K562 (cell line): ENCODE measurements around the gene PHF21A. TPM values are rescaled to one million over a fixed set of nuclear protein-coding genes. Genes with fewer than 3 reads are reported as not detected.

ENCODE experiments used
- ATAC-seq: fragments of 200-7000 bp; cut with Tn5 transposase; 3 replicates; pipeline ENCODE4 v1.9.1; 2020; ENCODE audit warnings: moderate library complexity
- BruUV-seq: library from RNA; stranded (reverse); fragments of 400-500 nt; replicated peaks from 2 replicates; lab custom pipeline; 2021; lab: Mats Ljungman, UMichigan
- CTCF ChIA-PET: fragments of 300-600 bp; formaldehyde crosslinking; extraction: SDS; loops from one replicate; lab custom pipeline; 2021; ENCODE audit warnings: low intra/inter-chr PET ratio; lab: Yijun Ruan, JAX
- POLR2A ChIA-PET: fragments of 300-600, 350-650 bp; sonication (Branson Sonifier 250); formaldehyde crosslinking; extraction: SDS; loops from one replicate; lab custom pipeline; 2021; ENCODE audit warnings: antibody characterized with exemption, inconsistent platforms; lab: Yijun Ruan, JAX
- DNase-seq, 4 experiments: peaks; one replicate each; pipeline versions ENCODE4 v3.0.0 to v3.0.0-alpha.2; 2011 to 2018; ENCODE audit warnings: low spot score in 3 of 4, mixed read lengths in 3 of 4; ENCODE audit errors: extremely low read depth in 1 of 4
- FAIRE-seq: peaks from 2 replicates; lab custom pipeline; 2011; peaks lifted over from hg19 to GRCh38; lab: Jason Lieb, UNC
- H2AFZ ChIP-seq: 2 replicates; pipeline ENCODE4 v1.6.0; 2011; ENCODE audit warnings: low read depth, low read length, control low read depth, inconsistent platforms
- H3K27ac ChIP-seq: fragments of 200-600 bp; 3 replicates; pipeline ENCODE4 v1.8.0; 2011; ENCODE audit warnings: low read depth, mild to moderate bottlenecking, control low read depth, inconsistent platforms, low read length, moderate library complexity, mixed read lengths; ENCODE audit errors: extremely low read depth
- H3K27me3 ChIP-seq, 2 experiments: fragments of 300-600 bp in 1 of 2; 2 replicates in 1 of 2; 3 replicates in 1 of 2; pipeline versions ENCODE4 v1.6.0 to v1.8.0; 2011; ENCODE audit warnings: inconsistent platforms in 2 of 2, low read length in 2 of 2, mild to moderate bottlenecking in 1 of 2, mixed read lengths in 1 of 2, moderate library complexity in 1 of 2; ENCODE audit not compliant: control insufficient read depth in 2 of 2, insufficient read depth in 2 of 2
- H3K36me3 ChIP-seq: fragments of 300-600 bp; 3 replicates; pipeline ENCODE4 v1.8.0; 2011; ENCODE audit warnings: mild to moderate bottlenecking, low read length, inconsistent platforms; ENCODE audit not compliant: control insufficient read depth, insufficient read depth
- H3K4me1 ChIP-seq, 2 experiments: fragments of 200-600 bp in 1 of 2; replicated peaks in 1 of 2; 2 replicates in 1 of 2; 3 replicates in 1 of 2; pipeline versions ENCODE4 v1.5.1 to v1.8.0; 2011; ENCODE audit warnings: inconsistent platforms in 2 of 2, low read length in 2 of 2, mild to moderate bottlenecking in 1 of 2, mixed read lengths in 1 of 2, moderate library complexity in 1 of 2; ENCODE audit not compliant: control insufficient read depth in 2 of 2, insufficient read depth in 2 of 2
- H3K4me2 ChIP-seq: 2 replicates; pipeline ENCODE4 v1.6.1; 2011; ENCODE audit warnings: low read length, control low read depth, inconsistent platforms, mixed read lengths; ENCODE audit not compliant: insufficient read depth
- H3K4me3 ChIP-seq: fragments of 200-600 bp; sonication (generic), shearing (Covaris generic); 2 replicates; pipeline ENCODE4 v1.5.1; 2016; ENCODE audit warnings: control low read depth, inconsistent platforms
- H3K79me2 ChIP-seq: fragments of 200-600 bp; 3 replicates; pipeline ENCODE4 v1.8.0; 2011; ENCODE audit warnings: low read length, inconsistent platforms; ENCODE audit not compliant: control insufficient read depth, insufficient read depth
- H3K9ac ChIP-seq, 2 experiments: 2 replicates each; pipeline versions ENCODE4 v1.6.0 to v1.6.1; 2011; ENCODE audit warnings: low read depth in 2 of 2, low read length in 2 of 2, control low read depth in 1 of 2, inconsistent platforms in 1 of 2, mild to moderate bottlenecking in 1 of 2, mixed read lengths in 1 of 2; ENCODE audit not compliant: insufficient read depth in 1 of 2
- H3K9me1 ChIP-seq: one replicate; pipeline ENCODE4 v1.6.0; 2011; ENCODE audit warnings: inconsistent platforms, mild to moderate bottlenecking, low read length, moderate library complexity; ENCODE audit not compliant: control insufficient read depth, insufficient read depth
- H3K9me3 ChIP-seq: replicated peaks from 2 replicates; pipeline ENCODE4 v1.5.1; 2011; ENCODE audit warnings: low read depth, low read length, inconsistent platforms; ENCODE audit not compliant: control insufficient read depth, insufficient read depth
- H4K20me1 ChIP-seq: replicated peaks from 2 replicates; pipeline ENCODE4 v1.6.1; 2011; ENCODE audit warnings: low read length, inconsistent platforms, mixed read lengths; ENCODE audit not compliant: control insufficient read depth, insufficient read depth
- ARHGAP35 ChIP-seq: fragments of 450-650 bp; IDR thresholded peaks from 2 replicates; pipeline ENCODE4 v1.6.1; 2018; ENCODE audit not compliant: partially characterized antibody
- ARID1B ChIP-seq: fragments of 450-650 bp; IDR thresholded peaks from 2 replicates; pipeline ENCODE4 v1.6.1; 2016; ENCODE audit warnings: antibody characterized with exemption, mild to moderate bottlenecking, inconsistent platforms
- CBFA2T3 ChIP-seq: fragments of 450-650 bp; IDR thresholded peaks from 2 replicates; pipeline ENCODE4 v1.6.1; 2017
- HLTF ChIP-seq: fragments of 450-650 bp; IDR thresholded peaks from 2 replicates; pipeline ENCODE4 v1.6.1; 2016
- MAFF ChIP-seq: IDR thresholded peaks from 2 replicates; pipeline ENCODE4 v1.6.1; 2012; ENCODE audit warnings: low read length, improper control_type of control experiment
- MED1 ChIP-seq: sonication (generic); formaldehyde crosslinking; IDR thresholded peaks from 2 replicates; pipeline ENCODE4 v1.8.1; 2023; ENCODE audit warnings: missing genetic modification reagents, borderline replicate concordance
- MEIS2 ChIP-seq: fragments of 450-650 bp; IDR thresholded peaks from 2 replicates; pipeline ENCODE4 v1.6.1; 2014; ENCODE audit warnings: mild to moderate bottlenecking; ENCODE audit not compliant: partially characterized antibody
- NFIC ChIP-seq: fragments of 450-650 bp; IDR thresholded peaks from 2 replicates; pipeline ENCODE4 v1.6.1; 2017; ENCODE audit warnings: mild to moderate bottlenecking, inconsistent platforms
- NR2C1 ChIP-seq, 2 experiments: fragments of 450-650 bp; IDR thresholded peaks; 2 replicates each; pipeline ENCODE4 v1.6.1; 2017; ENCODE audit warnings: mild to moderate bottlenecking in 2 of 2, antibody characterized with exemption in 1 of 2, inconsistent platforms in 1 of 2, missing compliant biosample characterization in 1 of 2, missing genetic modification characterization in 1 of 2
- POLR3A ChIP-seq: IDR thresholded peaks from 2 replicates; pipeline ENCODE4 v1.6.1; 2011; ENCODE audit warnings: borderline replicate concordance, mild to moderate bottlenecking, moderate library complexity; ENCODE audit not compliant: insufficient read length, insufficient read depth; ENCODE audit errors: extremely low read depth
- PPARD ChIP-seq: fragments of 250-450 bp; sonication (Bioruptor Pico); IDR thresholded peaks from 2 replicates; pipeline ENCODE4 v1.8.0; 2022; ENCODE audit warnings: inconsistent platforms, mild to moderate bottlenecking, moderate library complexity
- RNF2 ChIP-seq: sonication (generic); IDR thresholded peaks from 2 replicates; pipeline ENCODE4 v1.6.1; 2016
- SRF ChIP-seq, 2 experiments: fragments of 250-450, 450-650 bp in 1 of 2; sonication (Bioruptor Pico) in 1 of 2; sonication (generic) in 1 of 2; formaldehyde crosslinking; IDR thresholded peaks; 2 replicates each; pipeline versions ENCODE4 v1.5.0 to v1.5.1; 2020 to 2022; ENCODE audit warnings: mild to moderate bottlenecking in 1 of 2, missing genetic modification reagents in 1 of 2
- TAL1 ChIP-seq: fragments of 450-650 bp; IDR thresholded peaks from 2 replicates; pipeline ENCODE4 v1.6.1; 2016; ENCODE audit warnings: mild to moderate bottlenecking
- TCF3 ChIP-seq: sonication (generic); formaldehyde crosslinking; IDR thresholded peaks from 2 replicates; pipeline ENCODE4 v1.4.0; 2020; ENCODE audit warnings: mild to moderate bottlenecking, missing genetic modification reagents
- TCFL5 ChIP-seq: fragments of 250-450 bp; sonication (Bioruptor Pico); conservative IDR thresholded peaks from 2 replicates; pipeline ENCODE4 v1.6.1; 2021; ENCODE audit warnings: mild to moderate bottlenecking, moderate library complexity, matching md5 sums
- ZNF133 ChIP-seq: fragments of 250-450 bp; sonication (Bioruptor Pico); IDR thresholded peaks from 2 replicates; pipeline ENCODE4 v1.4.0; 2020; ENCODE audit warnings: mild to moderate bottlenecking
- ZNF707 ChIP-seq: fragments of 250-450 bp; sonication (Bioruptor Pico); conservative IDR thresholded peaks from 2 replicates; pipeline ENCODE4 v1.8.0; 2022; ENCODE audit warnings: inconsistent platforms, mild to moderate bottlenecking, moderate library complexity
- WGBS: fragments of 100-300 bp; shearing (Covaris generic); methylation state at CpG from one replicate; pipeline ENCODE4 v1.1.6; 2016; ENCODE audit warnings: low coverage, mixed read lengths; ENCODE audit not compliant: insufficient coverage; ENCODE audit errors: missing lambda C conversion rate; 5-methylcytosine and 5-hydroxymethylcytosine counted together
- in situ Hi-C: fragments of 300-500 bp; cut with MboI; formaldehyde crosslinking; loops from 4 replicates; pipeline ENCODE4 v1.15.0; 2018; ENCODE audit warnings: inconsistent platforms, mixed read lengths
- intact Hi-C: fragments of 100-400 bp; cut with micrococcal nuclease; formaldehyde crosslinking; loops from 2 replicates; pipeline ENCODE4 v1.14.2; 2022
- polyA plus RNA-seq, 8 experiments: library from polyadenylated mRNA; depleted of rRNA in 4 of 8; stranded (reverse) in 5 of 8; unstranded in 3 of 8; fragments of >200 nt; fragmentation: Nextera tagmentation in 2 of 8; fragmentation: Illumina TruSeq in 1 of 8; extraction: Ambion mirVana in 2 of 8; extraction: Trizol in 1 of 8; gene quantifications; 2 replicates each; pipeline versions ENCODE4 v1.2.1 to v1.2.3, GENCODE V29; 2011 to 2014; ENCODE audit warnings: inconsistent platforms in 1 of 8, missing spikeins in 1 of 8
- total RNA-seq, 7 experiments: library from RNA; depleted of rRNA in 6 of 7; stranded (reverse); fragments of >200 nt in 6 of 7; fragmentation: Illumina TruSeq in 2 of 7; extraction: Trizol in 2 of 7; gene quantifications; 2 replicates each; pipeline versions ENCODE4 v1.2.1 to v1.2.3, GENCODE V29; 2011 to 2021; ENCODE audit warnings: low replicate concordance in 1 of 7
- TF ChIP-seq, protein P1 (sequence below): sonication (generic); formaldehyde crosslinking; IDR thresholded peaks from 2 replicates; pipeline ENCODE4 v1.9.0; 2022; ENCODE audit warnings: mild to moderate bottlenecking, missing genetic modification reagents

PHF21A gene
- total and polyA plus RNA-seq, 9 of the 15 experiments (the other 6 are each of a cell fraction or from before 2014, with no cell fraction given) = 1.5 to 32.4 (median 10.7) TPM

DNA sequence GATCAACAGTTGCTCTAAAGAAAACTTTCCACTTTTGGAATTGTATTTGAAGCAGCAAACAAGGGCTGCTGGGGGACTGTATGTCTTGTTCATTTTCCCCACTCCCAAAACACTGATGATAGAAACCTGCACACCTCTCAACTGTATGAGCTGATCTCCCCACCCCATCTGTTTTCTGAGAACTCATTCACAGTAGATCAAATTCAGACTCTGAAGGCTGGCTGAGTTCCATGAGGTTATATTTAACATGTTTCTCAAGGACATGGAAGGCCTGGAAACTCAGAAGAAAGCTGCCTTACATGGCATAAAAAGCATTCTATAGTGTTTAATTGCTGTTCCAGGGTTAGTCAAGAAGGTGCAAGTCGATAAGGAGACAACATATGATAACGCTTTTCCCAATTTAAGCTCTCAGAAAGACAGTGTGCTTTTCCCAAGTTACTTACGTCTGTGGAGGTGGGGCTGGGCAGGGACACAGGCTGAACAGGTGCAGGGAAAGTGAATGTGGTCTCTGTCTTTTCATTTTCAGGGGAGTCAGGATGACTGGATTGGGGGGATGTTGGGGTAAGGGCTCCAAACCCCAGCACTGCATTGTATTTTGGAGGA lies 175.8 kb downstream of the PHF21A start:
- Histone ChIP-seq H3K9me1 (no peaks in the 10 kb centered on the region), H3K36me3 (peaks cover 29% of the 10 kb centered on the region; the same call in 2 of the 3 replicates), H3K79me2 (no peaks in the 10 kb centered on the region), H3K27ac (peak overlapping the region; percentile 8; the same call in 2 of the 3 replicates), H3K9me3 (no peaks in the 10 kb centered on the region), H2AFZ (no peak overlapping the region), H3K4me1 (peaks cover 0 to 8% of the 10 kb centered on the region in 2 experiments; a peak in 3 of 5 replicates), H4K20me1 (no peaks in the 10 kb centered on the region), H3K27me3 (no peaks in the 10 kb centered on the region), H3K4me3 (no peak overlapping the region), H3K4me2 (peak overlapping the region; percentile 2; the same call in 1 of the 2 replicates), H3K9ac (no peak overlapping the region)
- TF ChIP-seq ARID1B = peak; percentile 55
- no peak for TF ChIP-seq MAFF
- TF ChIP-seq NFIC = peak; percentile 31
- TF ChIP-seq MED1 = no peak
- peak in 1 of 2 experiments; percentile 41; a peak in 1 of 4 replicates for TF ChIP-seq SRF (CRISPR knock-in tag; IDR thresholded peaks at IDR 0.05)
- TF ChIP-seq ARHGAP35 = no peak
- TF ChIP-seq NR2C1 (IDR thresholded peaks at IDR 0.05) = no peak
- TF ChIP-seq NR2C1 (tag; IDR thresholded peaks at IDR 0.05) = no peak
- TF ChIP-seq TCFL5 (CRISPR knock-in tag) = no peak
- TF ChIP-seq ZNF133 (CRISPR knock-in tag) = no peak
- TF ChIP-seq HLTF = no peak
- TF ChIP-seq, protein P1, sequence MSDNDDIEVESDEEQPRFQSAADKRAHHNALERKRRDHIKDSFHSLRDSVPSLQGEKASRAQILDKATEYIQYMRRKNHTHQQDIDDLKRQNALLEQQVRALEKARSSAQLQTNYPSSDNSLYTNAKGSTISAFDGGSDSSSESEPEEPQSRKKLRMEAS = no peak
- TF ChIP-seq RNF2 = no peak
- peak; percentile 29 for TF ChIP-seq MEIS2
- peak; percentile 52; the same call in 1 of the 2 replicates for TF ChIP-seq TCF3 (CRISPR knock-in tag)
- TF ChIP-seq PPARD (CRISPR knock-in tag) = no peak
- peak; percentile 30; the same call in 1 of the 2 replicates for TF ChIP-seq CBFA2T3
- TF ChIP-seq ZNF707 (CRISPR knock-in tag) = no peak
- TF ChIP-seq TAL1 = peak; percentile 18; the same call in 1 of the 2 replicates
- TF ChIP-seq POLR3A = no peak
- CTCF ChIA-PET = no interaction called here
- no peak for FAIRE-seq
- POLR2A ChIA-PET = interaction anchor here (0.7 to 1.9 kb wide), 7 partner anchors 10 to 345 kb away, joined by 3 to 7 read pairs (median 4); no protein-coding TSS in a partner anchor
- 18% methylated on average over 3 of the region's 3 CpGs for WGBS
- in situ Hi-C loops (no loop called here), intact Hi-C loops (loop anchor here (10.0 kb wide), 1 partner anchor 71 kb away; no protein-coding TSS in a partner anchor)
- BruUV-seq = no TSS peak
- DNase-seq = peak in 3 of 4 experiments; percentile 29 to 52 (median 49)
- peak; percentile 64 for ATAC-seq
